HG02759 (cell line): ENCODE data around the gene CACNA2D1.

Experiments used
- ATAC-seq: cut with Tn5 transposase; IDR thresholded peaks from one replicate; pipeline ENCODE4 v1.9.1; 2021; ENCODE audit warnings: mild to moderate bottlenecking, moderate library complexity; ENCODE audit not compliant: unreplicated experiment

CACNA2D1 gene

DNA sequence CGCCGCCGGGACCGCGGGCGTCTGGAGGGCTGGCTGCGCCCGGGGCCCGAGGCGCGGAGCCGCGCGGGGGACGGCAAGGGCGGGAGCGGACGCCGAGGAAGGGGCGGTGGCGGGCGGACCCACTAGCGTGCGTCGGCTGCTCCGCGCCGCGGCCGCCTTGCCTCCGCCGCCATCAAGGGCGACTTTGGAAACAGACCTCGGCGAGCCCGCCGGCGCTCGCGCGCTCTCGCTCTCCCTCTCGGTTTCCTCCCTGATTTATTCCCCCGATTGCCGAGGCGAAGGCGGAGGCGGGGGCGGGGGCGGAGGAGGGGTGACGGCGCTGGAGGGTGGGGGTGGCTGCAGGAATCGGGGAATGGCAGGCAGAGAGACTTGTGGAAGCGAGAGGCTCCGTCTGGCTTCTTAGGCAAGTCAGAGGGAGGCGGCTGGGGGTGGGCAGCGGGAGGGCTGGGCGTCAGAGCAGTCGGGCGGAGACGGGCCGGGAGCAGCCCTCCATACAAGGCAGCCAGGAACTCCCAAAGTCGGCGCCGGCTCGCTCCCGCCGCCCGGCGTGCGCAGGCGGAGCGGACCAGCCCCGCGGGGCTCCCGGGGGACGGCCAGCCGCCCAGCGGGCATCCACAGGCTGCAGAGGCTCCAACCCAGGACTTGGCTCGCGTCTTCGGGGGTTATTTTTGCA is at the start of gene CACNA2D1:
Gene CACNA2D1 (minus strand): TSS at position 231 of the 673 bp plus-strand sequence.
- ATAC-seq: peak; percentile 54

DNA sequence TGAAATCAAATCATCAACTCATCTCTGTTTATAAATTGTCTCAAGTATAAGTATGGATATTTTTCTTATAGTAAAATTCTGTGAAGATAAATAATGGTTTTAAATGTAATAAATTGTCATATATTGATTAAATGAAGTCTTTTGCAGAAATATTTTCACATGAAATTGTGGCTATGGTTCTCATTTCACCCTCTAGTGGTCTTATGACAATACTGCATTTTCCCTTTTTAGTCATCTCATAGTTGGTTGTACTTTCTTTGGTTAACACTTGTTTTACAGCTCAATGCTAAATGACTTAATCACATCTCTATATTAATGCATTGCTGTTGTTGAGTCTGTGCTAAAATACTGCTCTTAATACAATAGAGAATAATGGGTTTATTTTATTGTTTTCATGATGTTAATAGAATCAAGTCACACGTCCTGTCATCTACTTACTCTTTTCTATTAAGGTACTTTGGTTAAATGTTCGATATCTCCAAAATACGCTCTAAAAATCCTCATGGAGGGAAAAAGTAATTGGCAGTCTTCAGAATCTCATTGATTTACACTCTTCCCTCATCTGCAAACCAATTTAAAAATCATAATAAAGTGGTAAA is 38.0 kb upstream of the CACNA2D1 start:
- ATAC-seq: no peak

DNA sequence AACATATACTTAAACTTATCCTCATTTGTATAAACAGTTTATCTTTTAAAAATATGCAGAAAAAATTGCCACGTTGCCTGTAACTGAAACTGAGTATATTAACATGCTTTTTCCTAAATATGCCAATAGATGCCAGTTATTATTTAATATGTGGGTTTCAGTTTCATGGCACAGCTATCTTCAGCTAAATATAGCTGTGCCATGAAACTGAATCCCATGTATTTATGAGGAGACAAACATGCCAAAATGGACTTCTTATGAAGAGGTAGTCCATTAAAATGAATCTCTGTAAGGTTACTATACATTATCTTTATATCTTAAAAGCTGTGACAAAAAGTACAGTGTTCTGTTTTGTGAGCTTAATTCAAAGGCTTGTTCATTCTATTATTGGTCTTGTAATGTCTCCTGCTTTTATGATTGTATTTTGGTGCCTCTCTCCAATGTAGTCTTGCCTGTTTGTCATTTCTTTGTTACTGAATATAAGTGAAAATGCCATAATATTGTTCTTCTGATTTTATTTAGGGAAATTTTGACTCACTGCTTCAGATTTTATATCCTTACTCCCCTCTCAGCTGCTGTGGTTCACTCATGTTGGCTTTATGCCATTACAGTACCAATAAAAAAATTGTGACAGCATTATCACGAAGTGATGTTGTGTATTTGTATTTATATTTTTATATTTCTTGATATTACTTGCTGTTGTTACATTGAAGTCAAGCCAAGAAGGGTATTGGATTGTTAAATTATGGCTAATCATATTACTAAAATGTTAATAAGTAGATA is 34.3 kb upstream of the CACNA2D1 start:
- ATAC-seq: no peak

DNA sequence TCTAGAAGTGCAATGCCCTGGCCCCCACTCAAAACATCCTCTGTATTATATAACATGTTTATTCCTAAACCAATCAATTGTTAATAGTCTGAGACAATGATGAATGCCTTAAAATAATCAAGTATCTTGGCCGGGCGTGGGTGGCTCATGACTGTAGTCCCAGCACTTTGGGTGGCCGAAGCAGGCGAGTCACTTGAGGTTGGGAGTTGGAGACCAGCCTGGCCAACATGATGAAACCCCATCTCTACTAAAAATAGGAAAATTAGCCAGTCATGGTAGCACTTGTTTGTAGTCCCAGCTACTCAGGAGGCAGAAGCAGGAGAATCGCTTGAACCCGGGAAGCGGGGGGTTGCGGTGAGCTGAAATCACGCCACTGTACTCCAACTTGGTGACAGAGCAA is 29.4 kb upstream of the CACNA2D1 start:
- no peak for ATAC-seq

DNA sequence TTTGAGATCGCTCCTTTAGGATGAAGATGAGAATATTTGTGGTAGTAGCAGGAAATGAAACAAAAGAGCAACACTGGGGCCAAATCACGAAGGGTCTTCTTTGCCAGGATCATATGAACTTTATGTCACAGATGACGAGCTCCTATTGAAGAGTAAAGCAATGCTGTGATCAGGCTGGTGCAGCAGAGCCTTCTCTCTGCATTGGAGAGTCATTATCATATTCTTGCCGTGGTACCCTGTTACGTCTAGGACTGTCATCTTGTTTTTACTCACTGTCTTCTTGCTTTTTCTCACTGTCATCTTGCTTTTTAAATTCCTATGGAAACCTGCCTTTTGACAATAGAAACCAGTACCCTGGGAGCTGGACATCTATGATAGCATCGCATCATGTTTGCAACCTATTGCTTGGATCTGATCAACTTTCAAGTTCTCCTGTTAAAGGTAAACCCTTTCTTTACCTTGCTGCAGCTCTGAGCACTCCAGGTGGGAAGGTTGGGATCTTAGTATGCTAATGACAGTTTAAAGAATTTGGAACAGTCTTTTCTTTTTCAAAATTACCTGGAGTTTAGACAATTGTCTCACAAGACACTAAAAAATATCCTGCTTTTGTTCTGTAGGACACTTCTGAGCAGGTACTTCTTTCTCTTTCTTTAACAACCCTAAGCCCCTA is 27.9 kb upstream of the CACNA2D1 start:
- no peak for ATAC-seq

DNA sequence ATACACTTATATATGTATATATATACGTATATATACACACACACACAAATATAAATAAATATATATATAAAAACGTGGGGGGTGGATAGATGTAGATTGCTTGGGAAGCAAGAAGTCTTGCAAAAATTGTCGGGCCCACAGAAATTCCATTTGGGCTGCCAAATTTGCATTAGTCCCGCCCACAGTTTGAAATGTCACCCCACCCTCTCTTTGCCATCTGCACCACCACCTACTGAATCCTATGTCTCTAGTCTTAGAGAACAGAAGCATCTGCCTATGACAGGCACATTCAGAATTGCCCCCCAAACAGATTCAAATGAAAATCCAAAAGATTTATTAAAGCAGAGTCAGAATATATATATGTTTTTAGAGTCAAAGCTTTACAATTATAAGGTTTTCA is 25.6 kb upstream of the CACNA2D1 start:
- no peak for ATAC-seq

DNA sequence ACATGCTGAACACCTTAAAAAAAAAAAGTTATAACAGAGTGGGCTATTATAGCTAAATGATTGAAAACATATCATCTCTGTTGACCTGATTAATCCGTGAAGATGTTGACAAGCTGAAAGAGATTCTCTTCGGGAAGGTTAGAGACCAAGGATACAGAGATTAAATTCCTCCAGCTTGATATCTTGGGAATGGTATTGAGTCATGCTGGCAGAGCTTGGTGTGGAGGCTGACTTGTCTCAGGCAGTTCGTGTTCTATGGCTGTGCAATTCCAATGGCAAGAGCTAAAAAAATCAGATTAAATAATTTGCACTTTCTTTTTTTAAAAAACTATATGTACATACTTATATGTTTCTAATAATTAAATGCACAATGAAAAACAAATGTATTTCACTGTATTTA is 24.9 kb upstream of the CACNA2D1 start:
- ATAC-seq: no peak

DNA sequence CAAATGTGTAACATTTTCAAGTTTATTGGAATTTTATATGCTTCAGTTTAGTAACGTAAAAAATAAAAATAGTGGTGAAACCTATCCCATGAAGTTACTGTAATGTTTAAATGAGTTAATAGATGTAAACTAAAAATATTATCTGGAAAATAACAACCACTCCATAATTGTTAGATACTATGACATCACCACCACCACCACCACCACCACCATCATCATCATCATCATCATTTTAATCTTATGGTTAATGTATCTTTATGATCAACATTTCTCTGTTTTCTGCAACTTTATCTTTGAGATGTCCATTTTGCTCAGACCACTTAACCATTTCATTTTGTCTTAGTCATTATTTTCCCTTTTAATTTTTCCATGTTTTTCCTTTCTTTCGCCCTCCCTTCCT is 23.4 kb upstream of the CACNA2D1 start:
- no peak for ATAC-seq

DNA sequence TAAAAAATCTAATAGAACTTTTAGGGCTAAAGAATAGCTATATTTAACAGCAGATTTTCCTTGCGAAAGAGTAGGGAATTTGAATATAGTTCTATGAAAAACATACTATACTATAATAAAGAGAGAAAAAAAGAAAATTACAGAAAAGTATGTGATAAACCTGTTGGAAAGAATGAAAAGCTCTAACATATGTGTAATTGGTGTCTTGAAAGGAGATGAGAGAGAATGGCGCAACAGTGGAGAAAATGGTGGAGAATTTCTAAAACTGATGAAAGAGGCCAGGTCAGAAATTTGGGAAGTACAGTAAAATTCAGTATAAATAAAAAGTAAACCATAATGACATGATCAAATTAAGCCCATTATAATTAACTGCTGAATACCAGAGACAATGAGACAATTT is 20.8 kb upstream of the CACNA2D1 start:
- no peak for ATAC-seq

DNA sequence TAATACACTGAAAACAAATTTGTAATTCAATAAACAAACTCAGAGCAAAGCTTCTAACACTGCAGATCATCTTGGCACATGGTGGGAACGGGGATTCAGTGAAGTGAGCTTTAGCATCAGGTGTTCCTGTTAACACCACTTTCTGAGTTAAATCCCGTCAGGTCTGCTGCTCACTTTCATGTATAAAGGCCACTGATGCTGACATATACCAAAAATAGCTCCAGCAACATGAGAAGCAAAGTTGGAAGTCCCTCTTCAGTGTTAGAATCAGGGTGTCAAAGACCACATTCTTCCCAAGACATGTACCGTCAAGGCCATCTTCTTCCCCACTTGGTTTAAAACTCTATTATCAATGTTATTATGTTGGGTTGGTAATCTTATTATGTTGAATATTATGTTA is 11.7 kb upstream of the CACNA2D1 start:
- no peak for ATAC-seq

DNA sequence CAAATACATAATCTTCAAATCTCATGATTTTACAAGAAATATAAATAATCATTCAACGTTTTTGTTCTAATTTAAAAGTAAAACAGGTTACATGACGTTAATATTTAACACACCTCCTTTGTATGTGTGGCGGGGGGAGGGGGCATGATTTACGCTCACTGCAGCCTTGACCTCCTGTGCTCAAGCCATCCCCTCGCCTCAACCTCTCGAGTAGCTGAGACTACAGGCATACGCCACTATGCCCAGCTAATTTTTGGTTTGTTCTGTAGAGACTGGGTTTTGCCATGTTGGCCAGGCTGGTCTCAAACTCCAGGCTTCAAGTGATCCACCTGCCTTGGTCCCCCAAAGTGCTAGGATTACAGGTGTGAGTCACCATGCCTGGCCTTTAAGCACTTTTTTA is 7.2 kb upstream of the CACNA2D1 start:
- ATAC-seq: no peak

DNA sequence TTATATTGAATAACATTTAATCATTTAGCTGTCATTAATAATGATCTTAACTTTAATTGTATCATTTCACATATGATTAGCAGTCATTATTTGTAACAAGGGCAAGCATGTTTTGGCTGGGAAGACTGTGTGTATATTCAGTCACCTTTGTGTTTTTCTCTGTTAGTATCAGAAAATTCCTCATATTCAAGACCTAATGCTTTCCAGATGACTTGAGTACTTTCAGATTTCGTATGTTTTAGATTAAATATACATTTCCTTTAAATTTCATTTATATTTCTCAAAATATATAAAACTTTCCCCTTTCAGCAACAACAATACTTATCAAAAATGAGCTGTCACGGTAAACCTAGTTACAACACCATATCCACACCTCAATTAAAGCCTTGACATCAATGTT is 6.3 kb upstream of the CACNA2D1 start:
- no peak for ATAC-seq

DNA sequence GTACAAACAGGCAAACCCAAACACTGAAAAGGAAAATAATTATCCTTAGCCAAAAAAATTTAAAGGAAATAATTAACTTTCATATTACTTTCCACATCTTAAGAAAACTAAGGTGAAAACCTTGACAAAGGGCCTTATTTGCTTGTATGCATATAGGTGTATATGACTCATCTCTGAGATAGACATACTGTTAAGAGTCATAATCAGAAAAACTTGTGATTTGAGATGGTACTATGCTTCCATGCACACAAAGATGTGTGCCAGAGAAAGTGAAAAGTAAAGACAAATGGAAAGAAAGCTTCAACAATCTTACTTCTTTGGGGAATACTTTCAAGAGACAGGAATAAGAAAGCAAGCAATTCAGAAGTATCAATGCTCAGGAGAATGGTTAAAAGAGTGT is 3.3 kb upstream of the CACNA2D1 start:
- no peak for ATAC-seq

DNA sequence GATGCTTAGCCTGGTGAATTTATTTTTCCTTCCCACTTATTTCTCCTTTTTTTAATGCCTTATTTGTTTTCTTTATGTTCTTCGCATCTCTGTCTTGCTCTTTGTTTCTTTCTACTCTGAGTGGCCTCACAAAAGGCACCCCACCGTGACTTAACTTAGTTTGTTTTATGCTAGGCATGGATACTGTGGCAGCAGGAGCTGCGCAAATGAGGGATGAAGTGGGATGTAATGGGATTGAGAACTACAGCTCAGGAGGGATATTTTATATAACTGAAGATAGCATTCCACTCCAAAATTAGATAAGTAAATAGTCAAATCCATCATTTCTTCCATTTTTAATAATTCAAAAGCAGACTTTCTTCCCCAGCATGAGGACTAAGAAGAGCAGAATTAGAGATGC is 1.7 kb upstream of the CACNA2D1 start:
- no peak for ATAC-seq

DNA sequence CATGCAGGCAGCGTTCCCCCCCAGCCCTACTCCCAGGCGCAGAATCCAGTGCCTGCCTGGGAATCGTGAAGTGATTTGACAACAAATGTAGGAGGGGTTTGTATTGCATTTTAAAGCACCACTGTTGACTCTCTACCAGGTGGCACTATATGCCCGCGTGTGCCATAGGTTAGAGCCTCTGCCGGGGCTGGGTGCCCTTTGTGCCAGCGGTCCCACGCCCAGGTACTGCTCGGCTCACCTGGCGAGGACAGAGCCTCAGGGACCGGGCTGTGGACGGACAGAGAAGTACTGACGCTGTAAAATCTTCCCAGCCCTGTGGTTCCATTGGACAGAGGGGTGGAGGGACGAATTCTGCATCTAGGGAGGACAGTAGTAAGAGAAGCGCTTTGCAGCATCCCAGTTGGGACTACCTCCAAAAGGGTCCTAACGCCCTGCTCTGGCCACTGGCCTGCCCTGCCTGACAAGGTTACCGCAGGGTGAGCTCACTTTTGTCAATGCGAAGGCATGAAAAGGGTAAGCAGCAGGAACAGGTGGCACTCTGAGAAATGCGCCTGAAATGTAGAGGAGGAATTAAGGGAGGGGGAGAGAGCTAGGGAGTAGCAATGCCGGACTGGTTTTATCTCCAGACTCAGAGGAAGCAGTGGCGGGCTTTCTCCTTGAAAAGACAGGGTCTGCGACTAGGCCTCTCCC is 788 bp upstream of the CACNA2D1 start:
- ATAC-seq: peak; percentile 17

DNA sequence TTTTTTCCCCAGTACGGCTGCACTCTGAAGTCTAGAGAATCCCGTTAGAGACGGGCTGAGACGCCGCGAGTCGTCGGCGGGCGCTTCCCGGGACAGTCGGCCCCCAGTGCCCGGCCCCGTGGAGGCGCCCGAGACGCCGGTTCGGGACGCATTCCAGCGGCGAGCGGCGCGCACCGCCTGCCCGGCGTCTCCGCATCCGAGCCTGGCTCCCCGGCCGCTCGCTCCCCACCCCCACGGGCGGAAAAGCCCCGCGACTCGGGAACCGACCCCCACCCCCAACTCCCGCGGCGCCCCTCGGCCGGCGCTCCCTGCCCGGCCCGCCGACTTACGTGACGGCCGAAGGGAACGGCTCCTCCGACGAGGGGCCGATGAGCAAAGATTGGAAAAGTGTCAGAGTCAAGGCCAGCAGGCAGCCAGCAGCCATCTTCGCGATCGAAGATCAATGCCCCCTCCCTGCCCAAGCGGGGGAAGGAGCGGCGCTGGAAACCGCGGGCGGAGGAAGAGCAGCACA is 486 bp downstream of the CACNA2D1 start:
- ATAC-seq: peak; percentile 37

DNA sequence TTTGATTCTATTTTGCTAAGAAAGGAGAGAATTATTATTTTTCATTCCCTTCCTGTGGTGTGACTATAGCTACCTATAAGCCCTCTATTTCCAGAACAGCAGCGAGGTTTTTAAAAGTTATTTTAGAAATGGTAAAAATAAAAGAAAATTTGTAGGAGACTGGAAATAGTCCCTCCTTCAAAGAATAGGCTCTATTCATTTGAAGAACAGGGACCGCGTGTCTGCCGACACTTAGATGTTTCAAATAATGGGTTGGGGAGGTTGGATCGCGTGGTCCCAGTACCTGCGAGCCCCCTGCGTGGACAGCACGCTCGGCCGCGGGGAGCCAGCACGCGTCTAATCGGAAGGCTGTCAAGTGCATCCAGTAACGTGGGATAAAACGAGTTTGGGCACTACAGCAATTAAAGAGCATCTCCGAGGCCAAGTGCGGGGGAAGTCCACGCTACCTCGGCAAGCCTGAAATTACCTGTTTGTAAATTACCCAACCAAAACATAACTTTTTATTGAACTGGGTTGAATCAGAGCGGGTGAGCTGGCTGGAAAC is 1.0 kb downstream of the CACNA2D1 start:
- ATAC-seq: peak; percentile 14

DNA sequence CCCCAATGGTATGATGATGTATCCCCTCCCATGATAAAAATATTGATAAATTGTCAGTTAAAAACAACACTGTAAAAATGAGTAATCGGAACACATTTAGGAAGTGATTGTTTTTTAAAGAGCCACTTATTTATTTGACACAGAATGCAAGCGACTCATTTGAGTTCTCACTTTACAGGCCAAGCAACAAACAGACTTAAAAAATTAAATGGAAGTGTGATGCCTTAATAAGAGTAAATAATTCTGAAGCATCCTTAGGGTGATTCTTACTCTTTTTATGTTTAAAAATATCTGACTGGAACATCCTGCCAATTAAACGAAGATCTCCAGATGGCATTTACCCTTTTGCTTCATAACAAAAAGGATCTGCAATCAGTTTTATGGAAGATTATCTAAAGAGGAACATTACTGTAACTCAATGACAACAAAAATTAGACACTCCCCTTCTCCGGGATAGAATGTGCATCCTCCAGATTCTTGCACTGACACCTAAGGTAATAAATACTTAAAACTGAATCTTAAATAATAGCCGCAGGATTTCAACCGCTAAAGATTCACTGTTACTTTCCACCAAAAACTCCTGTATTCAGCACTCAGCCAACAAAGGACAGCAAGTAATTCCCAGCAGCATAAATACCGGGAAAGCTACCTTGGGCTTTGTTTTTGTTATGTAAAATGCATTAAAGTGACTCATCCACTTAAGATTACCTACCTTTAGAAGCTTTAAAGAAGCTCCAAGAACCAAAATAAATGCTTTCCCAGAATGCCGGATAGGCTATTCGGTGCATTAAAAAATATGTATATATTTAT is 1.7 kb downstream of the CACNA2D1 start:
- ATAC-seq: no peak

DNA sequence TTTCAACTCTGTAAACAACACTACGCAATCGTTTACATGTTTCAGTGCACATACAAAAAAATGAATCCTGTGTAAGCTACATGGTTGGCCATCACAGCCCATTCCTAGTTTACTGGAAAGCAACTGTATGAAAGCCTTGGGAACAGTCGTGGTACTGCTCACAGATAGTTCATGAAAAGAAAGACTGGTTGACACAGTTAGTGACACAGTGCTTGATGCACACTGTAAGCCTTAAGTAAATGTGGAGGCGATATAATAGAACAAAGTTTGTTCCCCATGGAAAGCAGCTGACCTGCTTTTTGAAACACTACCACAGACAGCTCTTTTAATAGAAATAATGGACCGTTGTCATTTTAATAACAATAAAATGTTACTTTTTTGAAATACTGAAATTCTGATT is 5.1 kb downstream of the CACNA2D1 start:
- ATAC-seq: no peak

DNA sequence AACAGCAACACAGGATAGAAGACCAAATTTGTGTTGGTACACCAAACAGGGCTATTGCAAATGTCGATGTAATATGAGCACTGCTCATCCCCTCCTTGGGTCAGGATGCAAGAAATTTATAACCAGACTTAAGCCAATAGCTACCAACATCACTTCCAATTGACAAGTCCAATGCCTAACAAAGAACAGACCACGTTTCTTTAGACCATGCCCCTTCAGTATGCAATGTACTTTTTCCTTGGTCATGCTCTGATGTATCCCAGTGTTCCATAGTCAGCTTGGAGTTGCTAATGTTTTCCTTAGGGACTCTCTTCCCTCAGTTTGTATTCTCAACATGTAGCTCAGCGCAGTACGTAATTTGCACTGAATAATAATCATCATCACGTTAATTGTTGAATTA is 7.8 kb downstream of the CACNA2D1 start:
- no peak for ATAC-seq
